HUES64 (cell line): ENCODE results near the gene ZNF827.

Source experiments
- H3K27ac ChIP-seq: 2 replicates; pipeline ENCODE4 v1.7.0; 2013; ENCODE audit warnings: low read depth, low read length, inconsistent platforms
- H3K27me3 ChIP-seq: 2 replicates; pipeline ENCODE4 v1.6.1; 2013; ENCODE audit warnings: mild to moderate bottlenecking, low read length; ENCODE audit not compliant: insufficient read depth
- H3K36me3 ChIP-seq: 2 replicates; pipeline ENCODE4 v1.6.1; 2013; ENCODE audit warnings: mild to moderate bottlenecking, low read length; ENCODE audit not compliant: insufficient read depth
- H3K4me1 ChIP-seq: 2 replicates; pipeline ENCODE4 v1.6.1; 2013; ENCODE audit warnings: mild to moderate bottlenecking, low read length, moderate library complexity; ENCODE audit not compliant: insufficient read depth
- H3K4me3 ChIP-seq: 2 replicates; pipeline ENCODE4 v1.5.1; 2013; ENCODE audit warnings: mild to moderate bottlenecking, low read length, moderate library complexity
- H3K9ac ChIP-seq: 2 replicates; pipeline ENCODE4 v1.6.1; 2013; ENCODE audit warnings: mild to moderate bottlenecking, low read depth, low read length
- H3K9me3 ChIP-seq: 2 replicates; pipeline ENCODE4 v1.6.1; 2013; ENCODE audit warnings: low read depth, low read length; ENCODE audit not compliant: insufficient read depth
- WGBS: fragments of 150-250, 120-280 bp; methylation state at CpG from one replicate; pipeline ENCODE4 v1.1.7; 2013; ENCODE audit warnings: missing lambda C conversion rate; 5-methylcytosine and 5-hydroxymethylcytosine counted together

Gene ZNF827

GRCh38 chr4:145808848-145809512 is 129.6 kb downstream of the ZNF827 start:
- no peak overlapping the region for H3K9ac ChIP-seq
- peaks cover 31% of the 10 kb centered on the region for H3K4me1 ChIP-seq
- peaks cover 51% of the 10 kb centered on the region for H3K36me3 ChIP-seq
- H3K4me3 ChIP-seq, result no peak overlapping the region
- H3K27ac ChIP-seq, result peak overlapping the region; percentile 51; the same call in 1 of the 2 replicates
- H3K27me3 ChIP-seq, result no peaks in the 10 kb centered on the region
- WGBS, result 87% methylated on average over 3 of the region's 3 CpGs
- peaks cover 18% of the 10 kb centered on the region for H3K9me3 ChIP-seq

GRCh38 chr4:145808021-145808650 is 130.5 kb downstream of the ZNF827 start:
- peaks cover 43% of the 10 kb centered on the region for H3K36me3 ChIP-seq
- no peak overlapping the region for H3K9ac ChIP-seq
- H3K4me1 ChIP-seq, result peaks cover 37% of the 10 kb centered on the region

GRCh38 chr4:145805490-145805889 is 133.1 kb downstream of the ZNF827 start:
- Histone ChIP-seq H3K27me3 (no peaks in the 10 kb centered on the region), H3K9me3 (peaks cover 16% of the 10 kb centered on the region), H3K27ac (peak overlapping the region; percentile 16; the same call in 1 of the 2 replicates), H3K36me3 (peaks cover 22% of the 10 kb centered on the region), H3K9ac (no peak overlapping the region), H3K4me1 (peaks cover 47% of the 10 kb centered on the region), H3K4me3 (no peak overlapping the region)
- 35% methylated on average over 5 of the region's 5 CpGs for WGBS

More at GRCh38 chr4:145808021-145808650, 130.5 kb downstream of the ZNF827 start:
- Histone ChIP-seq H3K27ac (peak overlapping the region; percentile 51), H3K27me3 (no peaks in the 10 kb centered on the region), H3K9me3 (peaks cover 18% of the 10 kb centered on the region), H3K4me3 (no peak overlapping the region)
- WGBS, result 50% methylated on average over 3 of the region's 3 CpGs

GRCh38 chr4:145804116-145804515 is 134.5 kb downstream of the ZNF827 start:
- Histone ChIP-seq H3K4me1 (peaks cover 47% of the 10 kb centered on the region), H3K4me3 (no peak overlapping the region), H3K36me3 (peaks cover 10% of the 10 kb centered on the region), H3K27ac (no peak overlapping the region), H3K9ac (no peak overlapping the region), H3K27me3 (no peaks in the 10 kb centered on the region), H3K9me3 (peaks cover 2% of the 10 kb centered on the region)
- WGBS, result 94% methylated on average over 2 of the region's 2 CpGs

GRCh38 chr4:145799223-145799622 is 139.4 kb downstream of the ZNF827 start:
- Histone ChIP-seq H3K9me3 (no peaks in the 10 kb centered on the region), H3K27ac (no peak overlapping the region), H3K4me3 (no peak overlapping the region), H3K27me3 (no peaks in the 10 kb centered on the region), H3K9ac (no peak overlapping the region), H3K4me1 (peaks cover 18% of the 10 kb centered on the region), H3K36me3 (peaks cover 6% of the 10 kb centered on the region; the same call in 1 of the 2 replicates)
- 92% methylated on average over 1 of the region's 2 CpGs for WGBS

- H3K4me1 ChIP-seq, result peaks cover 11% of the 10 kb centered on the region
- peaks cover 6% of the 10 kb centered on the region; the same call in 1 of the 2 replicates for H3K36me3 ChIP-seq
- H3K9ac ChIP-seq, result no peak overlapping the region
- H3K27me3 ChIP-seq, result no peaks in the 10 kb centered on the region
- no peak overlapping the region for H3K4me3 ChIP-seq
- no peaks in the 10 kb centered on the region for H3K9me3 ChIP-seq
- H3K27ac ChIP-seq, result no peak overlapping the region
Observed at GRCh38 chr4:145797278-145797677, 141.3 kb downstream of the ZNF827 start.

GRCh38 chr4:145796346-145796745 is 142.3 kb downstream of the ZNF827 start:
- Histone ChIP-seq H3K27me3 (no peaks in the 10 kb centered on the region), H3K27ac (no peak overlapping the region), H3K4me1 (peaks cover 9% of the 10 kb centered on the region), H3K4me3 (no peak overlapping the region), H3K36me3 (peaks cover 6% of the 10 kb centered on the region; the same call in 1 of the 2 replicates), H3K9me3 (no peaks in the 10 kb centered on the region), H3K9ac (no peak overlapping the region)
- 97% methylated on average over 4 of the region's 4 CpGs for WGBS

GRCh38 chr4:145795521-145795920 is 143.1 kb downstream of the ZNF827 start:
- no peaks in the 10 kb centered on the region for H3K27me3 ChIP-seq
- H3K9ac ChIP-seq, result no peak overlapping the region
- H3K4me3 ChIP-seq, result no peak overlapping the region
- H3K9me3 ChIP-seq, result no peaks in the 10 kb centered on the region
- H3K36me3 ChIP-seq, result peaks cover 6% of the 10 kb centered on the region; the same call in 1 of the 2 replicates
- H3K27ac ChIP-seq, result no peak overlapping the region
- WGBS, result 97% methylated on average over 4 of the region's 4 CpGs
- peaks cover 9% of the 10 kb centered on the region for H3K4me1 ChIP-seq

GRCh38 chr4:145792429-145792828 is 146.2 kb downstream of the ZNF827 start:
- WGBS, result 91% methylated on average over 5 of the region's 5 CpGs
- no peaks in the 10 kb centered on the region for H3K27me3 ChIP-seq
- no peaks in the 10 kb centered on the region for H3K9me3 ChIP-seq
- H3K27ac ChIP-seq, result no peak overlapping the region
- no peak overlapping the region for H3K4me3 ChIP-seq
- peaks cover 9% of the 10 kb centered on the region for H3K4me1 ChIP-seq
- no peak overlapping the region for H3K9ac ChIP-seq
- no peaks in the 10 kb centered on the region; the same call in 1 of the 2 replicates for H3K36me3 ChIP-seq

GRCh38 chr4:145791988-145792387 is 146.6 kb downstream of the ZNF827 start:
- no peaks in the 10 kb centered on the region for H3K27me3 ChIP-seq
- H3K36me3 ChIP-seq, result no peaks in the 10 kb centered on the region; the same call in 1 of the 2 replicates
- 83% methylated on average over 1 of the region's 2 CpGs for WGBS
- no peak overlapping the region for H3K9ac ChIP-seq
- H3K27ac ChIP-seq, result no peak overlapping the region
- H3K4me1 ChIP-seq, result peaks cover 9% of the 10 kb centered on the region
- no peaks in the 10 kb centered on the region for H3K9me3 ChIP-seq
- no peak overlapping the region for H3K4me3 ChIP-seq

GRCh38 chr4:145788755-145789154 is 149.9 kb downstream of the ZNF827 start:
- peaks cover 9% of the 10 kb centered on the region for H3K4me1 ChIP-seq
- no peak overlapping the region for H3K4me3 ChIP-seq
- no peak overlapping the region for H3K9ac ChIP-seq
- H3K36me3 ChIP-seq, result peaks cover 8% of the 10 kb centered on the region
- 81% methylated on average over 2 of the region's 2 CpGs for WGBS
- H3K9me3 ChIP-seq, result 0 out of 2 replicates have a peak, but pooled peaks cover 3% of the 10 kb centered on the region
- H3K27me3 ChIP-seq, result no peaks in the 10 kb centered on the region
- no peak overlapping the region for H3K27ac ChIP-seq
